OCI-LY7 (cell line): ENCODE results near the gene IL6ST. TPM values are rescaled to one million over a fixed set of nuclear protein-coding genes. Genes with fewer than 3 reads are reported as not detected.

Source experiments
- BruUV-seq: library from RNA; stranded (reverse); fragments of 400-500 nt; replicated peaks from 2 replicates; lab custom pipeline; 2021; lab: Mats Ljungman, UMichigan
- CTCF ChIA-PET: fragments of 300-600 bp; sonication (Branson Sonifier 250); formaldehyde crosslinking; loops from one replicate; lab custom pipeline; 2022; ENCODE audit warnings: antibody characterized with exemption; ENCODE audit not compliant: unreplicated experiment; lab: Charles Lee
- POLR2A ChIA-PET: fragments of 300-600 bp; sonication (Branson Sonifier 250); formaldehyde crosslinking; loops from one replicate; lab custom pipeline; 2022; ENCODE audit warnings: antibody characterized with exemption; lab: Charles Lee
- DNase-seq: peaks from one replicate; pipeline ENCODE4 v3.0.0-alpha.2; 2015; ENCODE audit warnings: low spot score
- H2AFZ ChIP-seq: fragments of 200-600 bp; sonication (generic), shearing (Covaris generic); 2 replicates; pipeline ENCODE4 v1.6.1; 2014; ENCODE audit warnings: mild to moderate bottlenecking, antibody characterized with exemption, low read length, moderate library complexity
- H3K27ac ChIP-seq: fragments of 200-600 bp; sonication (generic); 2 replicates; pipeline ENCODE4 v1.5.1; 2014; ENCODE audit warnings: mixed run types, low read depth, mild to moderate bottlenecking, moderate library complexity, low read length, inconsistent platforms; ENCODE audit not compliant: poor library complexity, severe bottlenecking
- H3K36me3 ChIP-seq: fragments of 200-600 bp; sonication (generic); 2 replicates; pipeline ENCODE4 v1.6.1; 2014; ENCODE audit warnings: mild to moderate bottlenecking, antibody characterized with exemption, low read length, moderate library complexity, mixed read lengths; ENCODE audit not compliant: insufficient read depth
- H3K4me1 ChIP-seq: fragments of 200-600 bp; sonication (generic); 2 replicates; pipeline ENCODE4 v1.5.1; 2014; ENCODE audit warnings: mild to moderate bottlenecking, low read length; ENCODE audit not compliant: insufficient read depth, poor library complexity, severe bottlenecking
- H3K4me2 ChIP-seq: fragments of 200-600 bp; sonication (generic); 2 replicates; pipeline ENCODE4 v1.6.1; 2014; ENCODE audit warnings: mild to moderate bottlenecking, low read length
- H3K4me3 ChIP-seq: fragments of 200-600 bp; sonication (generic); 2 replicates; pipeline ENCODE4 v1.5.1; 2014; ENCODE audit warnings: mild to moderate bottlenecking, low read depth, low read length; ENCODE audit not compliant: poor library complexity, severe bottlenecking
- H3K79me2 ChIP-seq: fragments of 200-600 bp; sonication (generic); 2 replicates; pipeline ENCODE4 v1.6.1; 2016; ENCODE audit warnings: low read depth, mild to moderate bottlenecking, low read length, moderate library complexity, mixed read lengths; ENCODE audit not compliant: insufficient read depth
- H3K9me2 ChIP-seq: fragments of 200-600 bp; sonication (generic); 2 replicates; pipeline ENCODE4 v1.6.1; 2016; ENCODE audit warnings: mild to moderate bottlenecking, low read length, mixed read lengths; ENCODE audit not compliant: insufficient read depth
- H3K9me3 ChIP-seq: fragments of 200-600 bp; sonication (generic); 2 replicates; pipeline ENCODE4 v1.6.1; 2014; ENCODE audit warnings: mild to moderate bottlenecking, mixed run types, low read length, mixed read lengths
- H4K20me1 ChIP-seq: fragments of 200-600 bp; sonication (generic); 2 replicates; pipeline ENCODE4 v1.6.1; 2014; ENCODE audit warnings: mild to moderate bottlenecking, antibody characterized with exemption, low read length, moderate library complexity, mixed read lengths; ENCODE audit not compliant: insufficient read depth
- CTCF ChIP-seq: fragments of 200-600 bp; sonication (generic); conservative IDR thresholded peaks from 2 replicates; pipeline ENCODE4 v1.5.1; 2014; ENCODE audit warnings: mild to moderate bottlenecking, antibody characterized with exemption, low read length, moderate library complexity, mixed read lengths
- EZH2phosphoT487 ChIP-seq: fragments of 200-600 bp; sonication (generic); IDR thresholded peaks from 2 replicates; pipeline ENCODE4 v1.6.1; 2018; ENCODE audit warnings: low read depth, borderline replicate concordance, mild to moderate bottlenecking, mixed run types, antibody characterized with exemption, low read length, moderate library complexity, mixed read lengths
- intact Hi-C: fragments of 100-400 bp; cut with micrococcal nuclease; formaldehyde crosslinking; loops from one replicate; pipeline ENCODE4 v1.10.0; 2022; ENCODE audit not compliant: unreplicated experiment
- small RNA-seq: library from RNA; depleted of rRNA; stranded (forward); fragments of <200 nt; gene quantifications from one replicate; pipeline ENCODE3, GENCODE V24; 2014
- total RNA-seq, 2 experiments: library from RNA; depleted of rRNA in 1 of 2; stranded (reverse); fragments of >200 nt in 1 of 2; shearing (Covaris generic) in 1 of 2; gene quantifications; 2 replicates each; pipeline ENCODE4 v1.2.3, GENCODE V29; 2014 to 2022

The IL6ST gene
- total RNA-seq, 2 experiments from 2014 or later: 5.6 to 13.3 TPM

GRCh38 chr5:55885359-55885758 is 109.4 kb downstream of the IL6ST start:
- TF ChIP-seq EZH2phosphoT487 (no peak), CTCF (no peak)
- DNase-seq: no peak
- CTCF ChIA-PET: no interaction called here

More at GRCh38 chr5:55885359-55885758, 109.4 kb downstream of the IL6ST start:
- Histone ChIP-seq H3K9me2 (no peaks in the 10 kb centered on the region), H3K4me2 (no peak overlapping the region), H3K4me3 (no peak overlapping the region), H3K79me2 (no peaks in the 10 kb centered on the region), H3K4me1 (no peaks in the 10 kb centered on the region), H2AFZ (no peak overlapping the region), H3K27ac (no peak overlapping the region), H3K36me3 (no peaks in the 10 kb centered on the region), H3K9me3 (no peaks in the 10 kb centered on the region), H4K20me1 (no peaks in the 10 kb centered on the region)
- intact Hi-C loops: no loop called here
- BruUV-seq: no TSS peak
- POLR2A ChIA-PET: no interaction called here

Small RNA genes within 50 kb of the gene (small RNA-seq; reads per million reads assigned to genes)
- gene AC016596.1 (not detected), gene RF01210 (not detected)

Other genes with a start within 250 kb of the IL6ST start
- gene IL31RA, start 143.6 kb downstream of the IL6ST start, total RNA-seq (2014; rRNA removed; shearing (Covaris generic)): not detected in 2 replicates
- not detected in 2 replicates for gene IL31RA, start 143.6 kb downstream of the IL6ST start, total RNA-seq (2022)
- gene ANKRD55, start 238.4 kb upstream of the IL6ST start, total RNA-seq (2014; rRNA removed; shearing (Covaris generic)): not detected in 2 replicates
- gene ANKRD55, start 238.4 kb upstream of the IL6ST start, total RNA-seq (2022): not detected in 2 replicates